Embryonic facial prominence (tissue), 1 donor: Measurements from ENCODE around the gene TTC3.
"Not testable (repeated sequence)": the region's sequence is repeated elsewhere in the genome, so short reads cannot be mapped to it uniquely, and the experiment has no call there.

Experiments
- DNase-seq: peaks from one replicate; pipeline ENCODE4 v3.0.0-alpha.2; 2016; ENCODE audit errors: extremely low spot score

The TTC3 gene

DNA sequence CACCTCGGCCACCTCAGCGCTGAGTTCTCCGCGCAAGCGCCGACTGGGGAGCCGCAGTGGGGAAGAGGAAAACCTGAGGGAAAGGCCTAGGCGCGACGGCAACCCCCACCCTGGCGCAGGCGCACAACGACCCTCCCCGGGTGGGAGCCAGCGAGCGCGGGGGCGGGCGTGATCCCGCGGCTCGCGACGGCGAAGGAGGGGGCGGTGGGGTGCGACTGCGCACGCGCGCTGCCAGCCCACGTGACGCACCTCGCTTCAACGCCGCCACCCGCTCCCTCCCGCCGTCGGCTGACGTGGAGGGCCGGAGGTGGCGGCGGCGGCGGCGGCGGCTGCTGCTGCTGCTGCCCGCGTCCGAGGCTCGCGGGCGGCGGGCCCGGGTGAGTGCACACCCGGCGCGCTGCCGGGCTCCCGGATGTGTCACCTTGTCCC is at the start of gene TTC3, which contains the start of gene PIGP:
Gene TTC3 (plus strand): TSS at position 267 of the 429 bp plus-strand sequence. CDS start 14,004 bp downstream, outside the sequence.
Gene PIGP (minus strand): TSS at position 84 of the 429 bp plus-strand sequence. CDS start 556 bp downstream, outside the sequence.
- peak; percentile 92 for DNase-seq

- no peak for DNase-seq
These were observed 46.6 kb upstream of the TTC3 start for GRCh38 chr21:37026499-37026898.

- DNase-seq, result no peak
These were observed 44.5 kb upstream of the TTC3 start for GRCh38 chr21:37028570-37028969.

DNA sequence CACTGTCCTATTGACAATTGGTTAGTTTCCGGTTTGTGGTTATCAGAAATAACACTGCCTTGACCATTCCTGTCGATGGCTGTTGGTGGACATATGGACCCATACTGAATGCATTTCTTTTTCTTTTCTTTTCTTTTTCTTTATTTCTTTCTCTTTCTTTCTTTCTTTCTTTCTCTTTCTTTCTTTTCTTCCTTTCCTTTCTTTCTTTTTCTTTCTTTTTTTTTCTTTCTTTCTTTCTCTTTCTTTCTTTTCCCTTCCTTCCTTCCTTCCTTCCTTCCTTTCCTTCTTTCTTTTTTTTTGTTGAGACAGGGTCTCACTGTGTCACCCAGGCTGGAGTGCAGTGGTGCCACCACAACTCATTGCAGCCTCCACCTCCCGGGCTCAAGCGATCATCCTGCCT is 42.2 kb upstream of the TTC3 start:
- no peak for DNase-seq

DNA sequence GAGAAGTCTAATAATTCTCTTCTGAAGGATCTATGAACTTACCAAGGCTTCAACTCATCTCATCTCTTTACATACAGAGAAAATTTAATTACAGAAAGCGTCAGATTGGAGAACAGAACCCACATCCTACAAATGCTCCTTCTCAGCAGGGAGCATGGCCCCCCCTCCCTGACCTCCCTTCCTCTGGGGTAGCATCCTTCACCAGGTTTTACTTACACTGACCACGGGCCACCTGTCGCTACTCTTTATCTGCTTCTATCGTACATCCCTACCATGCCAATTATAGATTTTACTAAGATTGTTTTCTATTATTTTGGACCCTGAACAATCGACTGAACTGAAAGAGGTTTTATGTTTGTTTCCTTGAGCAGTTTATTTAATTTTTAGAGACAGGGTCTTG is 40.8 kb upstream of the TTC3 start:
- no peak for DNase-seq

GRCh38 chr21:37032877-37033471 is 40.1 kb upstream of the TTC3 start:
- no peak for DNase-seq

GRCh38 chr21:37034394-37034793 is 38.7 kb upstream of the TTC3 start:
- not testable (repeated sequence) for DNase-seq

DNA sequence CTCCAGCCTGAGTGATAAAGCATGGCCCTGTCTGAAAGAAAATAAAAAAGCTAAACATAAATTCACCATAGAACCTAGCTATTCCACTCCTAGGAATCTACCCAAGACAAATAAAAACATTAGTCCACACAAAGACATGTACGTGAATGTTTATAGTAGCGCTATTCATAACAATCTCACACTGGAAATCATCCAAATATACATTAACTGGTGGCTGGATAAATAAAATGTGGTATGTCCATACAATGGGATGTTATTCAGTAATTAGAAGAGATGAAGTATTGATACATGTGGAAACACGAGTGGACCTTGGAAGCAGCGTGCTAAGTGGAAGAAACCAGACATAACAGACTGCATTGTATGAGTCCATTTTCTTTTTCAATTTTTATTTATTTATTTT is 36.9 kb upstream of the TTC3 start:
- DNase-seq, result no peak

GRCh38 chr21:37039411-37040075 is 33.5 kb upstream of the TTC3 start:
- no peak for DNase-seq

DNA sequence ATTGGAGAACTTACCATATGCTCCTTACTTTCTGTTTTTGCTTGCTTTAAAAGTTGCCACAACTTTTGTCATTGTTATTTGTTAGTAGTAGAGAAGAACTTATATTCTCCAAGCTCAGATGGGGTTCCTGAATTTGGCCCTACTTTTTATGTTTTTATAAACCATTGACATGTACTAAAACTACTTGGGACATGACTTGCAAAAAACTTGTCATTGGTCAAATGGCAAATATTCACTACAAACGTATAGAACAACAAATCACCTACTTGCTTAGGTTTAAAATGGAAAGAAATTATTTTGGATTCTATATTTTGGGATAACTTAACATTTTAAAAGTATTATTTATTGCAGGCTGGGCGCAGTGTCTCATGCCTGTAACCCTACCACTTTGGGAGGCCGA is 32.8 kb upstream of the TTC3 start:
- no peak for DNase-seq

GRCh38 chr21:37041706-37042271 is 31.3 kb upstream of the TTC3 start:
- no peak for DNase-seq

- DNase-seq, result no peak
These were observed 29.2 kb upstream of the TTC3 start for GRCh38 chr21:37043818-37044217.

- DNase-seq, result no peak
These were observed 28.4 kb upstream of the TTC3 start for GRCh38 chr21:37044643-37045042.

- DNase-seq, result no peak
These were observed 27.9 kb upstream of the TTC3 start for GRCh38 chr21:37045149-37045548.

DNA sequence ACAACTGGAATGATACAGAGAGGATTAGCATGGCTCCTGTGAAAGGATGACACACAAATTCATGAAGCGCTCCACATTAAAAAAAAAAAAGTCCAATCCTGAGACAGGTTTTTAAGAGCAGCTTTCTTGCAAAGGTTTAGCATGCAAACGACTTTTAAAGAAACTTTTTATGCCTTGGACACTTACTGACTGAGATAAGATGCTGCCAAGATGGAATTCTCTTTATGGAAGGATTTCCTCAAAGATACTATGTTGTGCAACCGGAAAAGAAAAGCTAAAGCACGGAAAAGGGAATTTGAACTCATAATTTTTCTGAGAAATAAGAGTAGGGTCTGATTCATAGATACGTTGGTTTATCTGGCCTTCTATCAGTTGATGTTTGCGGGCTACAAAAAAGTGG is 27.5 kb upstream of the TTC3 start:
- no peak for DNase-seq

GRCh38 chr21:37047079-37047478 is 26.0 kb upstream of the TTC3 start:
- DNase-seq, result no peak

GRCh38 chr21:37049741-37050140 is 23.3 kb upstream of the TTC3 start:
- DNase-seq, result not testable (repeated sequence)

DNA sequence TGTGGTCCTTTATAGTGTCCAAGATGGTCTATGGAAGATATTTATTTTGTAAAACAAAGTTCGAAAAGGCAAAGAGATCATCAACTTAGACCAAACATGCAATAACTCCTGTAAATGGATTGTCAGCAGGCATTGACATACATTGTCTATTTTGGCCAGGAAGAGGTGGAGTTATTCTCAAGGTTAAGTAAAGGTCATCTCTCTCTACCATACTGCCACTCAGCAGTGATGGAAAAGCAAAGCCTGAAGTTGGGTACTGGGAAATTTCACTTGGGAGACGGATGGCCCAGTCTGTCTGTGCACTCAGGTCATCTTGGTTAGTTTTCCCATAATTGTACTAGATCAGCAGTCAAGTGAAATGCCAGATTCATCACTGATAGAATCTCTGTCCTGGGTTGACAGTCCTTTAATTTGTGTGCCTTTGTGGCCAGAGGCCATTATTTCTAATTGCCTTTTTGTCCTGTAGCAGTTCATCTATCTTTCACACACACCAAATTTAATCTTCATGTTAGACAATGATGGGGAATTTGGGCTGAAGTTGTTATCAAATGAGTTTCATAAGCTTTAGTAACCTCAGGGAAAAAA is 17.7 kb upstream of the TTC3 start:
- no peak for DNase-seq

DNA sequence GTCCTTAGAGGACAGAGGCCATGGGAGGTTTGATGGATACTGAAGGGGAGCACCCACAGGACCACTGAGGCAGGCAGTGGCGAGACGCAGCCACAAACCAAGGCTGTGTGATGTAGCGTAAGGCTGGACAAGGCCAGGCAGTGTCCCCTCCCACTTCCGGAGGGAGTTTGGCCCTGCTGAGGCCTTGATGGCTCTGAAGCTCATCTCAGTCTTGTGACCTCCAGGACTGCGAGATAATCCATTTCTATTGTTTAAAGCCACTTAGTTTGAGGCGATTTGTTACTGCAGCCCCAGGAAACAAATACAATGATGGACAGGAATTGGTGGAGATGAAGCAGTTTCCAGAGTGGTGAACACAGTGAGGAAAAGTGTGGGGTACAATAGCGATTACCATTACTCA is 15.4 kb upstream of the TTC3 start:
- no peak for DNase-seq

- no peak for DNase-seq
These were observed 14.8 kb upstream of the TTC3 start for GRCh38 chr21:37058261-37058660.

DNA sequence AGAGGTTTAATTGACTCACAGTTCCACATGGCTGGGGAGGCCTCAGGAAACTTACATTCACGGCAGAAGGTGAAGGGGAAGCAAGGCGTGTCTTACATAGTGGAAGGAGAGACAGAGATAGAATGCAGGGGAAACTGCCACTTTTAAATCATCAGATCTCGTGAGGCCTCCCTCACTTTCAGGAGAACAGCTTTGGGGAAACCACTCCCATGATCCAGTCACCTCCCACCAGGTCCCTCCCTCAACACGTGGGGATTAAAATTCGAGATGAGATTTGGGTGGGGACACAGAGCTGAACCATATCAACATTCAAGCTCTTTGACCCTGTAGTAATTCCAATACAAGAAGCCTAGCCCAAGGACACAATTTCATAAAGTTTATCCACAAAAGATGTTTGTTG is 13.9 kb upstream of the TTC3 start:
- DNase-seq, result no peak

DNA sequence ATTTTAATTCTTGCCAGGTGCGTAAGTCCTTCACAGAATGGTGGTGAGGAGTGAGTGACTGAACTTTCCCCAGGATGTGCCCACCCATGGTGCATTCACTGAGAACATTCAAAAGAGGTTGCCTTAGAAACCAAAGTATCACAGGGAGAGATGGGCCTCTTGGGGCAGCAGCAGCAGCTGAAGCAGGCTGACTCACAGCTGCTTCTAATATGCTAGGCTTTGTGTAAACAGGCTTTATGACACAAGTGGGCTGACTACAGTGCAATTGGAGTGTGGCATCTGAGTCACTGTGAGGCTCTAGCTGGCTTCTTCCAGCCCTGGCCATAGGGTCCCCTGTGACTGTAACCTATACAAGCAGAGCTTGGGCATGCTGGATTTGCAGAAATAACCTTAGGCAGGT is 12.8 kb upstream of the TTC3 start:
- DNase-seq, result peak; percentile 66
